Ovary (tissue), 3 donors: Measurements from ENCODE around the gene ACO2.

Experiments
- EP300 ChIP-seq: sonication (generic); formaldehyde crosslinking; IDR thresholded peaks from one replicate; pipeline ENCODE4 v1.6.1; 2017; ENCODE audit warnings: antibody characterized with exemption
- POLR2A ChIP-seq: fragments of 450-650 bp; IDR thresholded peaks from one replicate; pipeline ENCODE4 v1.6.1; 2017; ENCODE audit warnings: antibody characterized with exemption, mild to moderate bottlenecking, moderate library complexity
- TF ChIP-seq, protein P1 (sequence below), 3 donors: fragments of 450-650 bp in 2 of 3; fragments of 200-600 bp in 1 of 3; IDR thresholded peaks; one replicate each; pipeline versions ENCODE4 v1.5.1 to v1.8.0; 2016 to 2022; ENCODE audit warnings: antibody characterized with exemption in 3 of 3, mild to moderate bottlenecking in 1 of 3
- donor health status: DM: no; HTN: no; CAD: no.

DNA sequence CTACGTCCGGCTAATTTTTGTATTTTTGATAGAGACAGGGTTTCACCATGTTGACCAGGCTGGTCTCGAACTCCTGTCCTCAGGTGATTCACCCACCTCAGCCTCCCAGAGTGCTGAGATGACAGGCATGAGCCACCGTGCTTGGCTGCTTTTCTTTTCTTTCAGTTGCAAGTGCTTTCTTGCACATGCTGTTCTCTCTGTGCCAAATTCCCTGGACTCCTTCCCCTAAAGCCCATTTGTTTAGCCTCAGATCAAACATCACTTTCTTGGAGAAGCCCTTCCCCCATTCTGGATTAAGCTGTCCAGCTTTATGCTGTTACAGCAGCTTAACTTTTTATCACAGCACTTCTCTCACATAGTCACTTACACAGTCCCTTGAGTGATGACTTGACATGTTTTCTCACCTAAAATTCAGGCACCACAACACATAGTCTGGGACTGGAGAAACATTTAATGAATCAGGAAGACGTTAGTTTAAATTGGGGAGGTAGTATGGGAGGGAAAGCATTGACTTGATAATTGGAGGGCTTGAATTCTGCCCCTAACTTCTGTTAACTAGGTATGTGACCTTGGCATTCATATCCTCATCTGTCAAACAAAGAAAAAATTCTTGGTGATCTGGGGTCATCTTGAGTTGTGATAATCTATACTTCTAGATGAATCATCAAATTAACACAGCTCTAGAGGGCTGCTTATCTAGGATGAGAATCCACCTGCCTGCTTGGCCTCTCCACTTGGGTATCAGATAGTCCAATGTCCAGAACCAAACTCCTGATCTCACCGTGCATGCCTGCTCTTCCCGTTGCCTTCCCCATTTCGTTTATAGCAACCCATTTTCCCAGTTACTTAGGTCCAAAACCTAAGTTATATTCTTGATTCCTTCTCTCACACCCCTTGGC lies 18.4 kb downstream of the ACO2 start:
- TF ChIP-seq, protein P1, sequence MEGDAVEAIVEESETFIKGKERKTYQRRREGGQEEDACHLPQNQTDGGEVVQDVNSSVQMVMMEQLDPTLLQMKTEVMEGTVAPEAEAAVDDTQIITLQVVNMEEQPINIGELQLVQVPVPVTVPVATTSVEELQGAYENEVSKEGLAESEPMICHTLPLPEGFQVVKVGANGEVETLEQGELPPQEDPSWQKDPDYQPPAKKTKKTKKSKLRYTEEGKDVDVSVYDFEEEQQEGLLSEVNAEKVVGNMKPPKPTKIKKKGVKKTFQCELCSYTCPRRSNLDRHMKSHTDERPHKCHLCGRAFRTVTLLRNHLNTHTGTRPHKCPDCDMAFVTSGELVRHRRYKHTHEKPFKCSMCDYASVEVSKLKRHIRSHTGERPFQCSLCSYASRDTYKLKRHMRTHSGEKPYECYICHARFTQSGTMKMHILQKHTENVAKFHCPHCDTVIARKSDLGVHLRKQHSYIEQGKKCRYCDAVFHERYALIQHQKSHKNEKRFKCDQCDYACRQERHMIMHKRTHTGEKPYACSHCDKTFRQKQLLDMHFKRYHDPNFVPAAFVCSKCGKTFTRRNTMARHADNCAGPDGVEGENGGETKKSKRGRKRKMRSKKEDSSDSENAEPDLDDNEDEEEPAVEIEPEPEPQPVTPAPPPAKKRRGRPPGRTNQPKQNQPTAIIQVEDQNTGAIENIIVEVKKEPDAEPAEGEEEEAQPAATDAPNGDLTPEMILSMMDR (IDR thresholded peaks at IDR 0.05), result no peak
- TF ChIP-seq POLR2A (no peak), EP300 (no peak)
